Measurements from ENCODE around the gene SULF2.

Gene SULF2

GRCh38 chr20:47706345-47706744 is 78.9 kb downstream of the SULF2 start:
- no peak for DNase-seq

GRCh38 chr20:47705497-47705856 is 79.8 kb downstream of the SULF2 start:
- no peak for DNase-seq

GRCh38 chr20:47704746-47705496 is 80.4 kb downstream of the SULF2 start:
- DNase-seq: no peak

- no peak for DNase-seq
Measured at GRCh38 chr20:47703748-47704147, 81.5 kb downstream of the SULF2 start.

GRCh38 chr20:47701612-47702011 is 83.7 kb downstream of the SULF2 start:
- DNase-seq: no peak

GRCh38 chr20:47700327-47700726 is 85.0 kb downstream of the SULF2 start:
- no peak for DNase-seq

GRCh38 chr20:47699818-47700217 is 85.5 kb downstream of the SULF2 start:
- DNase-seq: no peak

GRCh38 chr20:47698142-47698541 is 87.1 kb downstream of the SULF2 start:
- DNase-seq: no peak

- DNase-seq: no peak
Measured at GRCh38 chr20:47696856-47697255, 88.4 kb downstream of the SULF2 start.

- no peak for DNase-seq
Measured at GRCh38 chr20:47694021-47694818, 91.1 kb downstream of the SULF2 start.

- no peak for DNase-seq
Measured at GRCh38 chr20:47691625-47692024, 93.7 kb downstream of the SULF2 start.

- DNase-seq: no peak
Measured at GRCh38 chr20:47689731-47690130, 95.5 kb downstream of the SULF2 start.

GRCh38 chr20:47688385-47689381 is 96.6 kb downstream of the SULF2 start:
- DNase-seq: no peak

GRCh38 chr20:47687095-47687987 is 97.9 kb downstream of the SULF2 start:
- DNase-seq: no peak

GRCh38 chr20:47686545-47686944 is 98.7 kb downstream of the SULF2 start:
- no peak for DNase-seq

GRCh38 chr20:47684306-47685080 is 100.8 kb downstream of the SULF2 start:
- no peak for DNase-seq

- no peak for DNase-seq
Measured at GRCh38 chr20:47682916-47683315, 102.4 kb downstream of the SULF2 start.

- no peak for DNase-seq
Measured at GRCh38 chr20:47682028-47682783, 103.1 kb downstream of the SULF2 start.

- no peak for DNase-seq
Measured at GRCh38 chr20:47680804-47681529, 104.3 kb downstream of the SULF2 start.

- DNase-seq: no peak
Measured at GRCh38 chr20:47679462-47679861, 105.8 kb downstream of the SULF2 start.

Measured in bone marrow (tissue), 2 donors.